ENCODE results near the gene GRIK4.

DNA sequence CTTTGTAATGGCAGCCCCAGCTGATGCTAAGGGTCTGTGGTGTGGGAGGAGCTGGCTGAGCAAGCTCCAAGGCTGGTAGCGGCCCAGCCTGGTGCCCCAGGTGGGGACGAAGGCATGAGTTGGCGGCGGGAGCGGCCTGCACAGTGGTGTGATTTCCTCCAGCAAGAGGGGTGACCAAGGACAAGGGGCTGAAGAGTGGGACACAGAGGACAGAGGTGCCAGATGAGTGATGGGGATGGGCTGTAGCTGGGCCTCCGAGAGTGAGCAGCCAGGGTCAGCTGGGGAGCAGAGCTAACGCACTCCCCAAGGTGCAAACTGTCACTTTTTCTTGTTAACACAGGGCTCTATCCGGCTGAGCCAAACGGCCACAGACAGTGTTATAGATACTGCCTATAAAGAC, 283.2 kb downstream of the GRIK4 start:
- TF ChIP-seq CTCF (IDR thresholded peaks at IDR 0.05; ENCODE audit: poor library complexity, severe bottlenecking) (no peak), RAD21 (conservative IDR thresholded peaks at IDR 0.05) (no peak), POLR2AphosphoS5 (IDR thresholded peaks at IDR 0.05) (no peak)

All from neural cell (in vitro differentiated cells).